ENCODE data around the gene GNAS-AS1.

The GNAS-AS1 gene

GRCh38 chr20:58853466-58853865 is 2.8 kb upstream of the GNAS-AS1 start:
- FAIRE-seq: no peak
- no peak for DNase-seq (ENCODE audit: insufficient read length, low spot score)
- no peak for TF ChIP-seq SPI1 (IDR thresholded peaks at IDR 0.05; ENCODE audit: low read depth, low read length)

- DNase-seq (ENCODE audit: insufficient read length, low spot score): no peak
- FAIRE-seq: peak; percentile 28
- TF ChIP-seq POLR2A (IDR thresholded peaks at IDR 0.05; ENCODE audit: low read depth, low read length): no peak
- TF ChIP-seq SPI1 (IDR thresholded peaks at IDR 0.05; ENCODE audit: low read depth, low read length): no peak
- no peak for TF ChIP-seq POU2F2 (IDR thresholded peaks at IDR 0.05; ENCODE audit: low read depth, low read length)
- no peak for TF ChIP-seq POLR2AphosphoS5 (IDR thresholded peaks at IDR 0.05; ENCODE audit: low read depth, low read length)
- no peak for TF ChIP-seq TAF1 (IDR thresholded peaks at IDR 0.05; ENCODE audit: low read depth, low read length)
- no peak for TF ChIP-seq PAX5 (IDR thresholded peaks at IDR 0.05; ENCODE audit: insufficient read depth, low read length, severe bottlenecking)
These were observed 2.0 kb upstream of the GNAS-AS1 start, which contains the start of gene GNAS for GRCh38 chr20:58852543-58853271. Gene GNAS, plus strand, starts transcription at chr20:58852716.

- TF ChIP-seq POU2F2 (IDR thresholded peaks at IDR 0.05; ENCODE audit: low read depth, low read length): no peak
- no peak for TF ChIP-seq TAF1 (IDR thresholded peaks at IDR 0.05; ENCODE audit: low read depth, low read length)
- no peak for TF ChIP-seq SPI1 (IDR thresholded peaks at IDR 0.05; ENCODE audit: low read depth, low read length)
- TF ChIP-seq PAX5 (IDR thresholded peaks at IDR 0.05; ENCODE audit: insufficient read depth, low read length, severe bottlenecking): no peak
- no peak for TF ChIP-seq POLR2A (IDR thresholded peaks at IDR 0.05; ENCODE audit: low read depth, low read length)
- TF ChIP-seq POLR2AphosphoS5 (IDR thresholded peaks at IDR 0.05; ENCODE audit: low read depth, low read length): no peak
- no peak for FAIRE-seq
- no peak for DNase-seq (ENCODE audit: insufficient read length, low spot score)
These were observed 1.3 kb upstream of the GNAS-AS1 start for GRCh38 chr20:58851969-58852458.

DNA sequence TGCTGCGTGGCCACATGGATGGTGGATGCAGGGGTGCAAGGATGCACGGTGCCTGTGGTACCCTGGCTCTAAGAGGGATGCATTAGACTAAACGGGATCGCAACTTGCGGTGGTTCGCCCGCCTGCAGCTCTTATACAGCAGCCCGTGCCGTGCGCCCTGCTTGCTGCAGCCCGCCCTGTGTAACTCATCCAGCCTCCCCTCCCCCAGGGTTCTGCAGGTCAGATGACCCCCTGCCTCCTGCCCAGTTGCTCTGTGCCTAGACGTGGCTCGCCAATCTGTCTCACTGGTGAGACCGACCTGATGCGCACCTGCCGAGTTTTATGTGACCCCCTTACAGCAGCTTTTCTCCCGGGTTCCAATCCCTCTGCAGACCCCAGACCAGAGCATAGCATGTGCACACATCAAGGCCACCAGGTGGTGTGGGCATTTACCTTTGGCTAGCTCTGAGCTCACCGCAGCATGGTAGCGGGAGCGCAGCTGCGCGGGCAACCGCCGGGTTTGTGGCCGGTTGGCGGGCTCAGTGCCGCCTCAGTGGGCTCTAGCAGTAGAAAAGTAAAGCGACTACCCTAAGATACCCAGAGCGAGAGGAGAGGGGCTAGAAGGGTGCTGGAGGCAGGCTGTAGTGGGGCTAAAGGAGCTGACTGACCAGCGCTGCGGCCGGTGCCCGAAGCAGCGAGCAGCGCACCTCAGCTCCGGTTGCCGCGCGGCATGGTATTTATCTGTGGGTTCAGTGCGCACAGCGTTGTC is 693 bp upstream of the GNAS-AS1 start:
- FAIRE-seq: no peak
- TF ChIP-seq POU2F2 (IDR thresholded peaks at IDR 0.05; ENCODE audit: low read depth, low read length): no peak
- no peak for TF ChIP-seq TAF1 (IDR thresholded peaks at IDR 0.05; ENCODE audit: low read depth, low read length)
- no peak for TF ChIP-seq POLR2A (IDR thresholded peaks at IDR 0.05; ENCODE audit: low read depth, low read length)
- no peak for TF ChIP-seq SPI1 (IDR thresholded peaks at IDR 0.05; ENCODE audit: low read depth, low read length)
- no peak for TF ChIP-seq POLR2AphosphoS5 (IDR thresholded peaks at IDR 0.05; ENCODE audit: low read depth, low read length)
- TF ChIP-seq PAX5 (IDR thresholded peaks at IDR 0.05; ENCODE audit: insufficient read depth, low read length, severe bottlenecking): no peak
- no peak for DNase-seq (ENCODE audit: insufficient read length, low spot score)

DNA sequence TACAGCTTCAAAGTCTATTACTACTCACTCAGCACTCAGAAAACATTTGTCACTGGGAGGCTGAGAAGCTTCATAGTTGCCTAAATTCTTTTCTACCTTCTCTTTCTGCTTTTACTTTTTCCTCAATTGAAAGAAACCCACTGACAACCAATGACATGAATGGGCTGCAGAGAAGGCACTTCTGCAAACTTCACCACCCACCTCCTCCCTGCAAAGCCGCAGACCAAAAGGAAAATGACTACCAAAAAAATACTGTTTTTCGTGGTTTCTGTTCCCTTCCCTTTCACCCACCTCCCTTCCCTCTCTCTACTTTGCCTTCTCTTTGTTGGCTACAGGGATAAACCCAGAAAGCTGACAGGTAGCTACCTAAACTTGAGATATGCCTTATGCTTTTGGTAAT is 3.2 kb downstream of the GNAS-AS1 start:
- DNase-seq (ENCODE audit: insufficient read length, low spot score): no peak
- TF ChIP-seq SPI1 (IDR thresholded peaks at IDR 0.05; ENCODE audit: low read depth, low read length) (peak; percentile 59), POU2F2 (IDR thresholded peaks at IDR 0.05; ENCODE audit: low read depth, low read length) (no peak)
- peak; percentile 48 for FAIRE-seq

- DNase-seq (ENCODE audit: insufficient read length, low spot score): no peak
- TF ChIP-seq POU2F2 (IDR thresholded peaks at IDR 0.05; ENCODE audit: low read depth, low read length): no peak
- TF ChIP-seq TAF1 (IDR thresholded peaks at IDR 0.05; ENCODE audit: low read depth, low read length): no peak
- no peak for TF ChIP-seq POLR2A (IDR thresholded peaks at IDR 0.05; ENCODE audit: low read depth, low read length)
- TF ChIP-seq PAX5 (IDR thresholded peaks at IDR 0.05; ENCODE audit: insufficient read depth, low read length, severe bottlenecking): no peak
- no peak for TF ChIP-seq POLR2AphosphoS5 (IDR thresholded peaks at IDR 0.05; ENCODE audit: low read depth, low read length)
- no peak for TF ChIP-seq SPI1 (IDR thresholded peaks at IDR 0.05; ENCODE audit: low read depth, low read length)
- FAIRE-seq: no peak
These were observed 5.0 kb downstream of the GNAS-AS1 start for GRCh38 chr20:58845706-58846105.

DNA sequence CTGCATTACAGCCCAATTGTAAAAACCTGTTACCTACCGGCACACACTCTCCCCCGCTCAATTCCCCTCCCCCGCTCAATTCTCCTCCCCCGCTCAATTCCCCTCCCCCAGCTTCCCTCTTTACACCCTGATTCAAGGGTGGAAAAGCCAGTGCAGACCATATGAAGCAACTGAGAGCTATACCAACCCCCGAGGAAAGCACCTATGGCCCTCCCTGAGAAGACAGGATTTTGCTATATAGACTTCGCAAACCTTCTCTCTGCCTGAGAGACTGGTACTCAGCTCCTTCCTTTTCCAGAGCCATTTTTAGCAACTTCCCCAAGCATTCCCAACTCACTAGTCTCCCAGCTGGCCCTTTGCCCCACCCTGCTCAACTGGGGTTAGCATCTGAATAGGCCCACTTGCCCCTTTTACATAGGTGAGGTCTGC is 7.6 kb downstream of the GNAS-AS1 start:
- FAIRE-seq: no peak
- TF ChIP-seq TAF1 (IDR thresholded peaks at IDR 0.05; ENCODE audit: low read depth, low read length) (no peak), PAX5 (IDR thresholded peaks at IDR 0.05; ENCODE audit: insufficient read depth, low read length, severe bottlenecking) (no peak), POU2F2 (IDR thresholded peaks at IDR 0.05; ENCODE audit: low read depth, low read length) (no peak), POLR2AphosphoS5 (IDR thresholded peaks at IDR 0.05; ENCODE audit: low read depth, low read length) (no peak)
- no peak for DNase-seq (ENCODE audit: insufficient read length, low spot score)

GRCh38 chr20:58842276-58842675 is 8.4 kb downstream of the GNAS-AS1 start:
- TF ChIP-seq POU2F2 (IDR thresholded peaks at IDR 0.05; ENCODE audit: low read depth, low read length) (no peak), POLR2A (IDR thresholded peaks at IDR 0.05; ENCODE audit: low read depth, low read length) (no peak), POLR2AphosphoS5 (IDR thresholded peaks at IDR 0.05; ENCODE audit: low read depth, low read length) (no peak), TAF1 (IDR thresholded peaks at IDR 0.05; ENCODE audit: low read depth, low read length) (no peak), SPI1 (IDR thresholded peaks at IDR 0.05; ENCODE audit: low read depth, low read length) (no peak), PAX5 (IDR thresholded peaks at IDR 0.05; ENCODE audit: insufficient read depth, low read length, severe bottlenecking) (no peak)
- FAIRE-seq: no peak
- DNase-seq (ENCODE audit: insufficient read length, low spot score): no peak

DNA sequence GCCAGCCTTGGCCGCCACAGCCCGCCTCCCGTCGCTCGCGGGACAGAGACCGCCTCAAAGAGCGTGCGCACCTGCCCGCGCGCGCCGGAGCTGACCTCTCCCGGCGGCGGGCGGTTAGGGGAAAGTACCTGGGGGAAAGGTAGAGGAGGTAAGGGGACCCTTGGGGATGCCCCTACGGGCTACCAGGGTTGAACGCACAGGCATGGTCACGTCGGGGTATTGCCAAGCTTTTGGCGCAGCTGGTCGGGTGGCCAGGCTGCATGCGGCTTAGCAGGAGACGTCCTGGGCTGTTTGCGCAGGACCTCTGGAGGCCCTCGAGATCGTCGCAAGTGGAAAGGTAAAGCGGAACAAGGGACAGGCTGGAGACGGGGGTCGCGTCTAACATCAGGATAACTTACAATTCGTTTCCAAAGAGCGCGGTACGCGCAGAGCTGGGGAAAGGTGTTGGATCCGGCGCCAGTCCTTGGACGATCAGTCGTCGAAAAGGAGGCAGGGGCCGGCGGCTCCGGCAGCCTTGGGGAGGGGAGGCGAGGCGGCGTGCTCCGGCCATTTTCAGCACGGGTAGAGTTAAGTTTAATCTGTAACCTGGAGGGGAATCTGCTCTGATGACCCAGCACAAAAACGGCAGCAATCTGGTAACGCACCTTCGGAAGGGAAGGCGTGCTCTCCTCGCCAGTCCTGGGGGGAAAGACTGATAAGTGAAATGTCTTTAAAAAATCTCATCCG is 9.0 kb downstream of the GNAS-AS1 start:
- no peak for DNase-seq (ENCODE audit: insufficient read length, low spot score)
- no peak for FAIRE-seq

More for the DNA sequence above, 9.0 kb downstream of the GNAS-AS1 start:
- TF ChIP-seq POU2F2 (IDR thresholded peaks at IDR 0.05; ENCODE audit: low read depth, low read length): no peak
- TF ChIP-seq POLR2AphosphoS5 (IDR thresholded peaks at IDR 0.05; ENCODE audit: low read depth, low read length): no peak
- TF ChIP-seq SPI1 (IDR thresholded peaks at IDR 0.05; ENCODE audit: low read depth, low read length): no peak
- no peak for TF ChIP-seq TAF1 (IDR thresholded peaks at IDR 0.05; ENCODE audit: low read depth, low read length)
- TF ChIP-seq POLR2A (IDR thresholded peaks at IDR 0.05; ENCODE audit: low read depth, low read length): no peak
- no peak for TF ChIP-seq PAX5 (IDR thresholded peaks at IDR 0.05; ENCODE audit: insufficient read depth, low read length, severe bottlenecking)
